Small intestine (tissue), 7 donors: ENCODE results near the gene SCYGR4. TPM values are rescaled to one million over a fixed set of nuclear protein-coding genes. Genes with fewer than 3 reads are reported as not detected.

Experiments
- DNase-seq, 2 donors: peaks; one replicate each; pipeline versions ENCODE4 v3.0.0 to v3.0.0-alpha.2; 2013
- FAIRE-seq: peaks from 2 replicates; lab custom pipeline; 2012; peaks lifted over from hg19 to GRCh38; lab: Jason Lieb, UNC
- H3K27ac ChIP-seq, 3 donors: one replicate each; pipeline ENCODE4 v1.5.1; 2013; ENCODE audit warnings: low read length in 2 of 3, mild to moderate bottlenecking in 2 of 3, control low read depth in 1 of 3, inconsistent platforms in 1 of 3, low read depth in 1 of 3, moderate library complexity in 1 of 3
- H3K27me3 ChIP-seq, 3 donors: one replicate each; pipeline ENCODE4 v1.6.1; 2013; ENCODE audit warnings: low read length in 3 of 3, inconsistent platforms in 1 of 3; ENCODE audit not compliant: control insufficient read depth in 3 of 3, insufficient read depth in 3 of 3
- H3K36me3 ChIP-seq, 3 donors: one replicate each; pipeline ENCODE4 v1.6.1; 2013; ENCODE audit warnings: low read length in 3 of 3, inconsistent platforms in 1 of 3, low read depth in 1 of 3, mild to moderate bottlenecking in 1 of 3, moderate library complexity in 1 of 3; ENCODE audit not compliant: control insufficient read depth in 3 of 3, insufficient read depth in 2 of 3
- H3K4me1 ChIP-seq, 3 donors: one replicate each; pipeline ENCODE4 v1.6.1; 2013; ENCODE audit warnings: low read length in 2 of 3, inconsistent platforms in 1 of 3, low read depth in 1 of 3, mild to moderate bottlenecking in 1 of 3, moderate library complexity in 1 of 3; ENCODE audit not compliant: control insufficient read depth in 3 of 3, insufficient read depth in 2 of 3
- H3K4me3 ChIP-seq, 3 donors: one replicate each; pipeline ENCODE4 v1.5.1; 2013; ENCODE audit warnings: low read length in 3 of 3, control low read depth in 1 of 3, inconsistent platforms in 1 of 3, low read depth in 1 of 3, mild to moderate bottlenecking in 1 of 3, moderate library complexity in 1 of 3
- H3K9me3 ChIP-seq, 2 donors: one replicate each; pipeline ENCODE4 v1.6.1; 2013; ENCODE audit warnings: low read depth in 1 of 2, low read length in 1 of 2; ENCODE audit not compliant: control insufficient read depth in 2 of 2, insufficient read depth in 1 of 2
- WGBS, 3 donors: extraction: QIAGEN DNeasy Blood & Tissue Kit; methylation state at CpG; one replicate each; pipeline ENCODE4 v1.1.7; 2013; 5-methylcytosine and 5-hydroxymethylcytosine counted together
- polyA plus RNA-seq, 4 donors: library from polyadenylated mRNA; stranded (reverse) in 3 of 4; unstranded in 1 of 4; fragments of 200-250 nt in 3 of 4; fragments of 120-200 nt in 1 of 4; gene quantifications; one replicate each; pipeline versions ENCODE4 v1.2.1 to v1.2.3, GENCODE V29; 2013
- donor health status: healthy with polysubstance abuse.
- donor health status: control.
- donor health status: control.
- donor health status: Bipolar disorder and iron deficiency.
- donor health status: healthy.

Gene SCYGR4
- polyA plus RNA-seq, 4 donors: not detected

GRCh38 chr2:227615906-227616305 lies 1.4 kb upstream of the SCYGR4 start:
- WGBS, 3 donors: 74 to 80% (median 78%) methylated on average over 5 of the region's 5 CpGs
- H3K27ac ChIP-seq: no peak overlapping the region
- H3K4me1 ChIP-seq: no peaks in the 10 kb centered on the region
- no peaks in the 10 kb centered on the region for H3K9me3 ChIP-seq
- H3K4me3 ChIP-seq: no peak overlapping the region
- DNase-seq: no peak
- peaks cover 0 to 3% (median 0%) of the 10 kb centered on the region in 3 donors for H3K27me3 ChIP-seq
- H3K36me3 ChIP-seq: no peaks in the 10 kb centered on the region
- FAIRE-seq: no peak

GRCh38 chr2:227616631-227617030 lies 667 bp upstream of the SCYGR4 start:
- peaks cover 0 to 3% (median 0%) of the 10 kb centered on the region in 3 donors for H3K27me3 ChIP-seq

GRCh38 chr2:227623226-227623625 lies 5.9 kb downstream of the SCYGR4 start:
- Histone ChIP-seq H3K4me1 (peaks cover 0 to 4% (median 0%) of the 10 kb centered on the region in 3 donors), H3K4me3 (no peak overlapping the region), H3K36me3 (no peaks in the 10 kb centered on the region), H3K9me3 (peaks cover 0 to 11% of the 10 kb centered on the region in 2 donors), H3K27ac (peak overlapping the region in 1 of 3 donors; percentile 9), H3K27me3 (no peaks in the 10 kb centered on the region)
- FAIRE-seq: no peak
- DNase-seq: peak; percentile 69 to 79

More at GRCh38 chr2:227616631-227617030, 667 bp upstream of the SCYGR4 start:
- Histone ChIP-seq H3K4me1 (no peaks in the 10 kb centered on the region), H3K9me3 (peaks cover 0 to 2% of the 10 kb centered on the region in 2 donors), H3K27ac (no peak overlapping the region), H3K4me3 (no peak overlapping the region), H3K36me3 (no peaks in the 10 kb centered on the region)
- DNase-seq (no peak), FAIRE-seq (no peak)
- WGBS, 3 donors: 68 to 89% (median 88%) methylated on average over 4 of the region's 4 CpGs

GRCh38 chr2:227625420-227625819 lies 8.1 kb downstream of the SCYGR4 start:
- Histone ChIP-seq H3K27me3 (no peaks in the 10 kb centered on the region), H3K27ac (no peak overlapping the region), H3K4me1 (peaks cover 0 to 4% (median 0%) of the 10 kb centered on the region in 3 donors), H3K36me3 (no peaks in the 10 kb centered on the region), H3K4me3 (no peak overlapping the region), H3K9me3 (peaks cover 0 to 11% of the 10 kb centered on the region in 2 donors)
- FAIRE-seq (no peak), DNase-seq (no peak)
- 53 to 75% (median 64%) methylated on average over 2 of the region's 2 CpGs for WGBS, 3 donors

GRCh38 chr2:227626580-227627151 lies 9.4 kb downstream of the SCYGR4 start:
- Histone ChIP-seq H3K27ac (no peak overlapping the region), H3K27me3 (no peaks in the 10 kb centered on the region), H3K36me3 (no peaks in the 10 kb centered on the region), H3K4me1 (peaks cover 0 to 4% (median 0%) of the 10 kb centered on the region in 3 donors), H3K9me3 (peaks cover 0 to 9% of the 10 kb centered on the region in 2 donors), H3K4me3 (no peak overlapping the region)
- DNase-seq: no peak
- no peak for FAIRE-seq
- 89 to 94% (median 89%) methylated on average over 10 of the region's 10 CpGs for WGBS, 3 donors

GRCh38 chr2:227627769-227628168 lies 10.5 kb downstream of the SCYGR4 start:
- Histone ChIP-seq H3K9me3 (peaks cover 0 to 2% of the 10 kb centered on the region in 2 donors), H3K36me3 (no peaks in the 10 kb centered on the region), H3K4me1 (peaks cover 0 to 4% (median 0%) of the 10 kb centered on the region in 3 donors), H3K4me3 (no peak overlapping the region), H3K27me3 (no peaks in the 10 kb centered on the region), H3K27ac (no peak overlapping the region)
- no peak for DNase-seq
- no peak for FAIRE-seq
- 64 to 83% (median 71%) methylated on average over 3 of the region's 3 CpGs for WGBS, 3 donors

GRCh38 chr2:227629435-227629834 lies 12.1 kb downstream of the SCYGR4 start:
- no peak for FAIRE-seq
- H3K36me3 ChIP-seq: no peaks in the 10 kb centered on the region
- WGBS, 3 donors: 57 to 73% (median 71%) methylated on average over 7 of the region's 7 CpGs

GRCh38 chr2:227630322-227630721 lies 13.0 kb downstream of the SCYGR4 start:
- no peak for FAIRE-seq
- Histone ChIP-seq H3K4me3 (no peak overlapping the region), H3K9me3 (no peaks in the 10 kb centered on the region), H3K27ac (no peak overlapping the region), H3K27me3 (no peaks in the 10 kb centered on the region), H3K4me1 (no peaks in the 10 kb centered on the region), H3K36me3 (no peaks in the 10 kb centered on the region)
- no peak for DNase-seq
- 86% methylated on average over 3 of the region's 3 CpGs for WGBS, 3 donors

More at GRCh38 chr2:227629435-227629834, 12.1 kb downstream of the SCYGR4 start:
- H3K4me1 ChIP-seq: no peaks in the 10 kb centered on the region
- H3K4me3 ChIP-seq: no peak overlapping the region
- no peak for DNase-seq
- H3K27me3 ChIP-seq: no peaks in the 10 kb centered on the region
- no peak overlapping the region for H3K27ac ChIP-seq
- no peaks in the 10 kb centered on the region for H3K9me3 ChIP-seq

- DNase-seq (no peak), FAIRE-seq (no peak)
- no peaks in the 10 kb centered on the region for H3K36me3 ChIP-seq
- no peaks in the 10 kb centered on the region for H3K9me3 ChIP-seq
- no peak overlapping the region for H3K27ac ChIP-seq
- WGBS, 3 donors: 74 to 82% (median 80%) methylated on average over 6 of the region's 6 CpGs
- no peak overlapping the region for H3K4me3 ChIP-seq
- H3K4me1 ChIP-seq: no peaks in the 10 kb centered on the region
- no peaks in the 10 kb centered on the region for H3K27me3 ChIP-seq
These were observed 15.5 kb downstream of the SCYGR4 start for GRCh38 chr2:227632827-227633226.
